GM18873 (cell line): Measurements from ENCODE around the gene HNRNPL.
"Not testable (repeated sequence)": the region's sequence is repeated elsewhere in the genome, so short reads cannot be mapped to it uniquely, and the experiment has no call there.

Experiments
- ATAC-seq: cut with Tn5 transposase; IDR thresholded peaks from one replicate; pipeline ENCODE4 v1.9.1; 2021; ENCODE audit warnings: mild to moderate bottlenecking, moderate library complexity, moderate number of reproducible peaks; ENCODE audit not compliant: unreplicated experiment, low FRiP score

The HNRNPL gene

DNA sequence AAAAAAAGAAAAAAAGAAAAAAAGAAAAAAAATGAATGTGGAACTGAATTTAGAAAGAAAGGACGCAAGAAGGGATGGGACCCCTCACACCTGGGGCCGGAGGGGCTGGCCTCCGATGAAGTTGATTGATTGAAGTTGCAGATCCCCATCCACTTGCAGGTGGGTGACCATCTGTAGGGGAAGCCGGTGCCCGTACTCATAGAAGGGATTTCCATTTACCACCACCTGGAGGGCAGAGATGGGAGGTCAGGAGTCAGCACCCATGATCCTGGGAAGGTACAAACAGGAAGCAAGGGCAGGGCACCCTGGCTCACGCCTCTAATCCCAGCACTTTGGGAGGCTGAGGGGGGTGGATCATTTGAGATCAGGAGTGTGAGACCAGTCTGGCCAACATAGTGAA is 43.4 kb downstream of the HNRNPL start:
- no peak for ATAC-seq

DNA sequence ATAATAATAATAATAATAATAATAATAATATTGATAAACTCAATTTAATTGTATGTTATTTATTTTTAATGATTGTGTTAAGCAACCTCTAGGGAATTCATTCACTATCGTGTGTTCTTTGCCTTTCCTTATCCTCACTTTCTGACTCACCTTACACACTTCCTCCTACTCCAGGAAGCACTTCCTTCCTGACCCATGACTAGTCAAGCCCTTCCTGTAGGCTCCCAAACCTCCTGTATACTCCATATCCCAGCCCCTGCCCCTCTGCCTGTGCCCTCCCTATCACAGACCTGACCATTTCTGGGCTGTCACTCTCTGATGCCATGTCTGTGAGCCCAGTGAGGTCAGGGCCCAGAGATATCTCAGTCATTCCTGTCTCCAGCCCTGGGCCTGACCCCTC is 44.6 kb downstream of the HNRNPL start:
- ATAC-seq, result no peak

DNA sequence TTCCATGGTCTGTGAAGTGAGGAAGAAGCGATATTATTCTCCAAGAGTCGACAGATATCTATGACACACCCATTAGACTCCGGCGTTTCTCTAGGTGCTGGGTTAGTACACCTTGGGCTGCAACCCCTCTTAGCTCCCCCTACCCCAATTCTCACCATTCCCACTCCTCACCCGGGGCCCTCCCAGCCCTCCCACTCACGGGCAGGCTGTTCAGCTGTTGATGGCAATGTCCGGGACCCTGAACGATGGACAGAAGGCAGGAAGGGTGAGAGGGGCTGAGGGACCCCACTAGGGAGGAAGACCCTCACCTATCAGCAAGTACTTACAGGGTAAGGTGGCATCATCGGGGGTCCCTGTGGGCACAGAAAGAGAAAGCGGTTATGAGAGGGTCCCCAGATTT is 46.2 kb downstream of the HNRNPL start:
- ATAC-seq, result no peak

DNA sequence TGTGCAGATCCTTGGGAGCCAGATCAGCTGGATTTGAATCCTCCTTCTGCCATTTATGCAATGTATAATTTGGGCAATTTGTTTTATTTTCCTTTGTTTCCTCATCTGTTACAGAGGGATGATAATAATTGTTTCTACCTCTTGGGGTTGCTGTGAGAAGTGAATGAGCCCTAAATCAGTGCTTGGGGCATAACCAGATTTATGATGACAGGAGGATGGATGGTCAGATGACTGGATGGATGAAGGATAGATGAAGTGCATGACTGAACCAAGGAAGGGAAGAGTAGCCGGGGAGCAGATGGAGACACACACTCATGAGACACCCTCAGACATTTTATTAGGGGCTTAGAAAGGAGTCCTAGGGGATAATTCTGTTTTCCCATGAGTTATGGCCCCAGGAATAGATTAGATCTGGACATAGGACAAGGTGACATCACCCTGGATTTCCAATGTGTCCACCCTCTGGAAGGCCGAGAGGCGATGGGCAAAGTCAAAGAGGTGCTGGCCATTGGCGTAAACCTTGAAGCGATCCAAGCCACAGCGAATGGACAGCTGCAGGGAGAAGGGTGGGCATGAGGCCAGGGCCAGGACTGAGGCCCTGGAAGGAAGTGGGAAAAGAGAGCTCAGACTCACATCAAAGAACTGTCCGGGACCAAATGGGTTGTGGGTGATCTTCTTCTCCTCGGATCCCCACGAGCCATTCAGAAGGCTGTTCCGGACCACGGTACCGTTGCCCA is 48.3 kb downstream of the HNRNPL start:
- no peak for ATAC-seq

DNA sequence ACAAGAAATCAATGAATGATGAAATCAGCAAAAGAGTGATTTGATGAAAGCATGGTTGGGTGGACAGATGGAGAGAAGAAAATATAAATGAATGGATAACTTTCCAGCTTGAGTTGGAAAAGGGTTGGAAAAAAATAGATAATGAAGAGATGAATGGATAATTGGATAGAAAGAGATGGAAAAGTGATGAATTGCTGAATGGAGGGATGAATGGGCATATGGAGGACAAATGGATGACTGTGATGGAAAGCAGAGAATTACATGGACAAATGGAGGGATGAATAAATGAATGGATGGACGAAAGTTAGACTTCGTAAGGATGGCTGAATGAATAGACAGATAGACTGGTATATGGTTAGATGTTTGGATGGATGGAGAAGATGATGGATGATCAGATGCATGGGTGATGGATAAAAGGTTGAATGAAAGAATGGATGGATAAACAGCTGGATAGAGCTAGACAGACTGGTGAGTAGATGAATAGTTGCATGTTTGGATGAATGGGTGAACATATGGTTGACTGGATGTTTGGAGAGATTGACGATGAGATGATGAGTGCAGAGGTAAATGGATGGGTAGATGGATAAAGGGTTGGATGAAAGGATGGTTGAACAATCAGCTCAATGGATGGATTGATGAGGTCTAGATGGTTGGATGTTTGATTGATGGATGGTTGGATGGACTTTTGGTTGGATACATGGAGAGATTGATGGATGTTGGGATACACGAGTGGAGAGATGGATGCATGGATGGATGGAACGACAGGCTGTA is 49.0 kb downstream of the HNRNPL start:
- no peak for ATAC-seq

DNA sequence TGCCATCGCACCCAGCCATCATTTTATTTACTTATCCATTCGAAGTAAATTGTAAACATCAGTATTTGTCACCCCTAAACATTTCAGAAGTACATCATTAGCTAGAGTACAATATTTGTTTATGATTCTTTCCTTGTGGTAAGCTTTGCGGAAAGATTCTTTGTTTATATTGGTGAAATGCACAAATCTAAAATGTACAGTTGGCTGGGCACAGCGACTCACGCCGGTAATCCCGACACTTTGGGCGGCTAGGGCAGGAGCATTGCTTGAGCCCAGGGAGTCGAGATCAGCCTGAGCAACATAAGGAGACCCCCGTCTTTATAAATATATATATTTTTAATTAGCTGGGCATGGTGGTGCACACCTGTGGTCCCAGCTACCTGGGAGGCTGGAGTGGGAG is 50.7 kb downstream of the HNRNPL start:
- ATAC-seq, result no peak

DNA sequence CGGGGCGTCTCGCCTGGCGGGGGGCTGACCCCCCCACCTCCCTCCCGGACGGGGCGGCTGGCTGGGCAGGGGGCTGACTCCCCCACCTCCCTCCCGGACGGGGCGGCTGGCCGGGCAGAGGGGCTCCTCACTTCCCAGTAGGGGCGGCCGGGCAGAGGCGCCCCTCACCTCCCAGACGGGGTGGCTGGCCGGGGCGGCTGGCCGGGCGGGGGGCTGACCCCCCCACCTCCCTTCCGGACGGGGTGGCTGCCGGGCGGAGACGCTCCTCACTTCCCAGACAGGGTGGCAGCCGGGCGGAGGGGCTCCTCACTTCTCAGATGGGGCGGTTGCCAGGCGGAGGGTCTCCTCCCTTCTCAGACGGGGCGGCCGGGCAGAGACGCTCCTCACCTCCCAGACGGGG is 52.0 kb downstream of the HNRNPL start:
- ATAC-seq, result not testable (repeated sequence)

DNA sequence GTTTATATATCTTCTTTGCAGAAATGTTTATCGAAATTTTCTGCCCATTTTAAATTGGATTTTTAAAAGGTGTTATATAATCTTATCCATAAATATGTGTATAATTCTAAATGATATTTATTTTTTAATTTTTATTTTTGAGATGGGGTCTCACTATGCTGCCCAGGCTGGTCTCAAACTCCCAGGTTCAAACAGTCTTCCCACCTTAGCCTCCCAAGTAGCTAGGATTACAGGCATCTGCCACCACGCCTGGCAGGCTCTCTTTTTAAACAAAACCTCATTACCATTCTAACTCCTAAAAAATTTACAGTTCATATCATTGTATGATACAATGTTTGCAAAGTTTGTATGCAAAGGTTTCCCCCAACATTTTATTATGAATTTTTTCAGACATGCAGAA is 53.6 kb downstream of the HNRNPL start:
- no peak for ATAC-seq

DNA sequence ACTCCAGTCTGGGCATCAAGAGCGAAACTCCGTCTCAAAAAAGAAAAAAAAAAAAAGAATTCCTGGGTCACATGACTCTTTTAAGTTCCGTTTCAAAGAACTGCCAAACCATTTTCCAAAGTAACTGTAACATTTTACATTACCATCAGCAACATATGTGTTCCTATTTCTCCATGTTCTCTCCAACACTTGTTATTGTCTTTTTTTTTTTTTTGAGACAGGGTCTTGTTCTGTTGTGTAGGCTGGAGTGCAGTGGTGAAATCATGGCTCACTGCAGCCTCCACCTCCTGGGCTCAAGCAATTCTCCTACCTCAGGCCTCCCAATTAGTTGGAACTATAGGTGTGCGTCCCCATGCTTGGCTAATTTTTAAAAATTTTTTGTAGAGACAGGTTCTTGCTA is 54.2 kb downstream of the HNRNPL start:
- ATAC-seq, result no peak

DNA sequence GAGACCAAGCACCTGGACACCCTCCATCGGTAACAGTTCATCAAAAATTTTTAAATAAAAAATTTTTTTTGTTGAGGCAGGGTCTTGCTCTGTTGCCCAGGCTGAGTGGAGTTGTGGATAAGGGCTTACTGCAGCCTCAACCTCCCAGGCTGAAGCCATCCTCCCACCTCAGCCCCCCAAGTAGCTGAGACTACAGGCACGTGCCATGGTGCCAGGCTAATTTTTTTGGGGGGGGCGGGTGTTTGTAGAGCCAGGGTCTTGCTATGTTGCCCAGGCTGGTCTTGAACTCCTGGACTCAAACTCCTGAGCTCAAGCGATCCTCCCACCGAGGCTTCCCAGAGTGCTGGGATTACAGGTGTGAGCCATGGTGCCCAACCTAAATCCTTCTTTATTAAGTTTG is 56.1 kb downstream of the HNRNPL start:
- ATAC-seq, result no peak

DNA sequence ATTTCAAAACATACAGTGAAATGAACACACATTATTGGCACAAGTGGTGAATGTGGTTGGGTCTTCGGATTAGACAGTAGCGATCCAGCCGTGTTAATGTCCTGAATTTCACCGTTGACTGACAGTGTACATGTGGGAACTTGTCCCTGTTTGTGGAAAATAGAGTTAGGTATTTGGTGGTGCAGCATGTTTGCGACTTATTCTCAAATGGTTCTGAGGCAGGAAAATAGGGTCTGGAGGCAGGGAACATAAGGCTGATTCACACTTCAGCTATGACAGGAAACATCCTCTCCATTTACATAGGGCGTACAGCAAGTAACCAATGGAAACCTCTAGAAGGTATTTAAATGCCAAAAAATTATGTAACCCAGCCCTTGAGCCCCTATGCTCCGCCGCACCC is 56.6 kb downstream of the HNRNPL start:
- ATAC-seq, result no peak

DNA sequence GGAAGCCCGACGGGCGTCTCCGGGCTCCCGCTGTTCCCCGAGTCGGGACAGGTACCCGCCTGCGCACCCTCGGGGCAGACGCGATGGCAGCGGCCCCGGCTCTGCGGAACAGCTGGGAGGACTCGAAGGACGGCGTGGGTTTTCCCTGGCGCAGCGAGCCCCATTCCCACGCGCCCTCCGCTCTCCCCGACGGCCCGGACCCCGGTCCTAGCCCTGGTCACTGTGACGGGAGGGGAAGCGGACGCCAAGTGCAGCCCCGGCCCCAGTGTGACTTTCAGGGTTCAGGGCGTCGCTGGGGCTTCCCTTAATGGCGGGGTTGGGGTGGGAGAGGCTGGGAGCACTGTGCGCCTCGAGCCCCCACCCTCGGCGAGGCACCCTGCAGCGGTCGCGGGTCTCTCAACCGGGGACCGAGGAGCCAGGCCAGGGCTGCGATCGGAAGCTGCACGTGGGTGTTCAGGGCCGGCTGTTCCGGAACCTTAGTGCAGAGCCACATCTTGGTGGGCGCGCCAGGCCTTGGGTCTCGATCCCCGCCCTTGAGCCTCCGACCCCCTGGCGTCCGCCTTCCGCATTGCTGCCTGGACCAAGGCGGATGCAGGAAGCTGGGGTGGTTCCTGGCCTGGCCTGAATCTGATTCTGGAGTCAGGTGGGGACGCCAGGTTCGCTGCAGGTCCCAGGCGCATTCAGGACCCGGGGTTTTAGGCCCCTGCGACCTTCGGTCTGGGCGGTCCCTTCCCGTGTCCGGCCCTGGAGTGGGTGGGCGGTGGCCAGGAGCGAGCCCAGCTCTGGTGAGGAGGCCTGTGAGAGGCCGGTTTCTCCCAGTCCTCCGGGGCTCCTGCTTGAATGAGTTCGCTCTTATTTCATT is 57.3 kb downstream of the HNRNPL start:
- ATAC-seq, result no peak

DNA sequence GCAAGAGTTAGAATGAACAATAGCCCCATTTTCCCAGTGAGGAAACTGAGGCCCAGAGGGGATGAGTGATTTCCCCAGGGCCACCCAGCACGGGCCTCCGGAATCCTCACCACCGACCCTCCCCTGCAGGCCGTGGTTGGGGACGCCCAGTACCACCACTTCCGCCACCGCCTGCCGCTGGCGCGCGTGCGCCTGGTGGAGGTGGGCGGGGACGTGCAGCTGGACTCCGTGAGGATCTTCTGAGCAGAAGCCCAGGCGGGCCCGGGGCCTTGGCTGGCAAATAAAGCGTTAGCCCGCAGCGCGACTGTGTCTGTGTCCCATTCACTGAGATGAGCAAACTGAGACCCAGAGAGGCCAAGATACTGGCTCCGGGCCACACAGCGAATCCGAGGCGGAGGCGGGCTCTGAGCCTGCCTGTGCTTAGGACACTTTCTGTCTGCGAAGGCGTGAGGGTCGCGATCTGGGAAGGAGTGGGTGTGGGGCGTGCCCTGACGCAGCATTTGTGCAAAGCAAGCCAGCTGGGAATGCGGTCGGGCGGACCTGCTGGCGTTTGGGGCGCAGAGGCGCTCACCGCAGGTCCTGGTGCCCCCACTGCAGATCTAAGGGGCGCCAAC is 58.2 kb downstream of the HNRNPL start:
- not testable (repeated sequence) for ATAC-seq

DNA sequence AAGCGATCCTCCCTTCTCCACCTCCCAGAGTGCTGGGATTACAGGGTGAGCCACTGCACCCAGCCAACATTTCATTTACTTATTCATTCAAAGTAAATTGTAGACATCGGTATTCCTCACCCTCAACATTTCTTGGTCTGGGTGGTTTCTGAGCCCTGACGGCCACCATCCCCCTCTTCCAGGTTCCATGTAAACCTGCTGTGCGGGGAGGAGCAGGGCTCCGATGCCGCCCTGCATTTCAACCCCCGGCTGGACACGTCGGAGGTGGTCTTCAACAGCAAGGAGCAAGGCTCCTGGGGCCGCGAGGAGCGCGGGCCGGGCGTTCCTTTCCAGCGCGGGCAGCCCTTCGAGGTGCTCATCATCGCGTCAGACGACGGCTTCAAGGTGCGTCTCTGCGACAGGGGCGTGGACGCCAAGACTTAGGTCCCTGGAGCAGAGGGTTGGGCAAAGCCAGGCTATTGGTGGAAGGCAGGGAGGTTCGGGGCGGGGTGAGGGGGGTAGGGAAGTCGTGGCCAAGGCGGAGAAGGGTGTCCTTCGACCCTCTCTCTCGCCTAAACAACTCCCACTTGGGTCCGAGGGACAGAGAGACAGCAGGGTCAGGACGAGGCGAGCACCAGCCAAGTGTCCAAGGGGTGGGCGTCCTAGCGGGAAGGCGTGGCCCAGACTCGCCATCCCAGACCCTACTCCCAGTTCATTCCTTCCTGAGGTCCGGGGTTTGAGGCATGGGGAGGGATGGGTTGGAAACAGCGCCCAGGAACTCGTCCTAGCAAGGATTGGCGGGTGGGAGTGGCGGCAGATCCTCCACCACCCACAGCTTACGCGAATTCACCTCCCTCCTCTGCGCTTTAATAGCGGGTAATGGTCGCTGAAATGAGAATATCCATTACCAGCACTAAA is 59.0 kb downstream of the HNRNPL start:
- ATAC-seq, result not testable (repeated sequence)

DNA sequence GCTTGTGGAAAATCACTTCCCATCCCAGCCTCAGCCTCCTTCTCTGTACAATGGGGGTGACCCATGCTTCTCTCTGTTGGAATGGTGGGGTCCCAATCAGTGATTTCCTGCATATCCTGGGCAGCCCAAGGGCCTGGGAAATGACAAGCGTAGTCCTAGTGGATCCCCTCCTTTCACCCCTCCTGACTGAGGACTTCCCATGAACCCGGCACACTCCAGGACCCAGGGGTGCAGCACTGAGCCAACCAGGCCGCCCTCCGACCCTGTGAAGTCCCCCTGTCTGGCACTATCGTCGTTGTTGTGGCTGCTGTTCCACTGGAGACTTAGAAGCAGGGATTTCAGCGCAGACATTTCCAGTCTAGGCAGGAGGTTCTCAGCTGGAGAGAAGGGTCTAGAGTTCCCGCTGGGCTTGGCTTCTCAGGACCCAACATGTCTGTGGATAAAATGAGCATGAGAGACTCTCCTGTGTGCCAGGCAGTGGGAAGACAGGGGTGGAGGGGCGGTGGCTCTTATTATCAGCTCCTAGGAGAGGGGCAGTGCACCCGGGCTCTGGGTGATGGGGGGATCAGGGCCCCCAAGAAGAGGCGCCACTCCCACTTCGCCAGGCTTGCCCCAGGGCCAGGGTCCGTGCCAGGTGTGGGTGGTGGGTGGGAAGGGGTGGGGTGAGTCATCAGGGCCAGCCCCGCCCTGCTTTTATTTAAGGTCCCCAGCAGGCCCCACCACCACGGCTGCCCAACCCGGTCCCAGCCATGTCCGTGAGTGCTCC is 61.1 kb downstream of the HNRNPL start, which contains the start of gene LGALS7B:
Gene LGALS7B, plus strand, starts transcription at position 723 of the 766 bp plus-strand sequence. Its CDS starts 27 bp downstream, at position 750.
- ATAC-seq, result no peak

DNA sequence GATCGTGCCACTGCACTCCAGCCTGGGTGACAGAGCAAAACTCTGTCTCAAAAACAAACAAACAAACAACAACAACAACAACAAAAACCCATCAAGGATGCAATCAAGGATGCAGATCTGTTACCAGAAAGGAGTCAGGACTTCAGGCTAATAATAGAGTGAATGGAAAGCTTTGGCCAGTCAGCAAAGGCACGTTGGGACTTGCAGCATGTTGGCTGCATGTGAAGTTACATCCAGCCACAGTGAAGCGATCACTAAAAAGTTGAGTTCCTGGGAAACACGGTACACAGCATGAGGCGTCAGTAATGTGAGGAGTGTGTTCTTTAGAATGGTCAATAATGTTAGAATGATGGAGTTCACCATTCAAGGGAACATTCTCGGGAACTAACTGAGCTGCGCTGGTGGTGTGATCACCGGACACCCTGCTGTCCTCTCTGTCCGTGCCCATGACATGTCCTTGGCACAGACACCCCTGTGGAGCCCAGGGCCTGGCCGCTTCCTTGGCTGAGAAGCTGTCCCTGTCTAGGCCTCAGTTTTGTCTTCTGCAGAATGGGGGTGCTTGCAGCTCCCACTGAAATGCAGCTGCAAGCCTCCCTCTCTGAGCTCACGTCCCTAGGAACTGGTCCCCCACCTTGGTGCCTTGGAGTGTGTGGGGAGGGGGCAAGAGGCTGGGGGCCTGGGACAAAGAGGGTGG is 63.1 kb downstream of the HNRNPL start:
- ATAC-seq, result no peak
